NCI-H510A treated with DMSO at 0.1 percent for 48 hours (cell line): Measurements from ENCODE around the gene KNSTRN.

ENCODE experiments used
- DNase-seq: peaks from one replicate; lab custom pipeline; 2025; lab: John Stamatoyannopoulos, UW

KNSTRN gene

GRCh38 chr15:40435023-40435709 lies 52.6 kb downstream of the KNSTRN start:
- DNase-seq = no peak

GRCh38 chr15:40435710-40436089 lies 53.2 kb downstream of the KNSTRN start:
- DNase-seq = no peak

- DNase-seq = no peak
These were observed 53.8 kb downstream of the KNSTRN start for GRCh38 chr15:40436116-40436891.

- no peak for DNase-seq
These were observed 54.6 kb downstream of the KNSTRN start for GRCh38 chr15:40436892-40437751.

- no peak for DNase-seq
These were observed 55.5 kb downstream of the KNSTRN start for GRCh38 chr15:40437752-40438687.

- no peak for DNase-seq
These were observed 56.2 kb downstream of the KNSTRN start for GRCh38 chr15:40438712-40439111.

GRCh38 chr15:40439461-40439959 lies 57.0 kb downstream of the KNSTRN start:
- peak; percentile 17 for DNase-seq

GRCh38 chr15:40439960-40440742 lies 57.6 kb downstream of the KNSTRN start:
- DNase-seq = peak; percentile 24

GRCh38 chr15:40440743-40441564 lies 58.4 kb downstream of the KNSTRN start, which contains the start of gene BAHD1:
Gene BAHD1 (plus strand): TSS chr15:40440953. CDS start chr15:40458465, 17,512 bp downstream.
- peak; percentile 75 for DNase-seq

- no peak for DNase-seq
These were observed 59.3 kb downstream of the KNSTRN start for GRCh38 chr15:40441565-40442531.

- DNase-seq = no peak
These were observed 60.7 kb downstream of the KNSTRN start for GRCh38 chr15:40443255-40443654.

GRCh38 chr15:40443846-40444245 lies 61.3 kb downstream of the KNSTRN start:
- no peak for DNase-seq
